T-helper 22 cell (primary cell): ENCODE data around the gene TMEM94.
"Not testable (repeated sequence)": the region's sequence is repeated elsewhere in the genome, so short reads cannot be mapped to it uniquely, and the experiment has no call there.

Source experiments
- DNase-seq: peaks from one replicate; pipeline ENCODE4 v3.0.0-alpha.2; 2020; ENCODE audit warnings: low read depth

Gene TMEM94

DNA sequence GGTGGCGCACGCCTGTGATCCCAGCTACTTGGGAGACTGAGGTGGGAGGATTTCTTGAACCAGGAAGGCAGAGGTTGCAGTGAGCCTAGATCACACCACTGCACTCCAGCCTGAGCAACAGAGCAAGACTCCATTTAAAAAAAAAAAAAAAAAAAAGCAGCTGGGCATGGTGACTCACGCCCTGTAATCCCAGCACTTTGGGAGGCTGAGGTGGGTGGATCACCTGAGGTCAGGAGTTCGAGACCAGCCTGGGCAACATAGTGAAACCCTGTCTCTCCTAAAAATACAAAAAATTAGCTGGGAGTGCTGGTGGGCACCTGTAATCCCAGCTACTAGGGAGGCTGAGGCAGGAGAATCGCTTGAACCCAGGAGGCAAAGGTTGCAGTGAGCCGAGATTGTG, 10.5 kb upstream of the TMEM94 start:
- not testable (repeated sequence) for DNase-seq

DNA sequence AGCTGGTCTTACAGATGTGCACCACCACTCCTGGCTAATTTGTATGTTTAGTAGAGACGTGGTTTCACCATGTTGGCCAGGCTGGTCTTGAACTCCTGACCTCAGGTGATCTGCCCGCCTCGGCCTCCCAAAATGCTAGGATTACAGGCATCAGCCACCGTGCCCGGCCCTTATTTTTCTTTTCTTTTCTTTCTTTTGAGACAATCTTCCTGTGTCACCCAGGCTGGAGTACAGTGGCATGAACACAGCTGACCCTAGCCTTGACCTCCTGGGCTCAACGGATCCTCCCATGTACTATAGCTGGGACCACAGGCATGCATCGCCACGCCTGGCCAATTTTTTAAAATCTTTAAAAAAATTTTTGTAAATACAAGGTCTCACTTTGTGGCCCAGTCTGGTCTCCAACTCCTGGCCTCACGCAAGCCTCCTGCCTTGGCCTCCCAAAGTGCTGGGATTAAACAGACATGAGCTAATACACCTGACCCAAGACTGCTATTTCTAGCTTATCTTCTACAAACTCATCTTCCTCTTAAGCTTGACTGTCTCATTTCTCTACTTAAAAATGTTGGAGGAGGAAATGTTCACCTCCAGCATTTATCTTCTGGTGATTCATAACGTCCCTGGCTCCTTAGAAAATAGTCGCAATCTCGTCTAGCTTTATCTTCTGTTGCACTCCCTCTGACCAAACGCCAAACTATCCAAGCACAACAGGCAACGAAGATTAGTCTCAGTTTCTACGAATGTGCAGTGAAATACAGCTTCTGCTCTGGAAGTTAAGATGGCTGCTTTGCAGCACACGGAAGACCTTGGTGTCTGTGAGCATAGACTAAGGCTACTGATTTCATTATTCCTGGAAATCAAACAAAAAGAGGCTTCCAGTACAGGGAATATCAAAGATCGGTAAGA, 8.2 kb upstream of the TMEM94 start:
- no peak for DNase-seq

DNA sequence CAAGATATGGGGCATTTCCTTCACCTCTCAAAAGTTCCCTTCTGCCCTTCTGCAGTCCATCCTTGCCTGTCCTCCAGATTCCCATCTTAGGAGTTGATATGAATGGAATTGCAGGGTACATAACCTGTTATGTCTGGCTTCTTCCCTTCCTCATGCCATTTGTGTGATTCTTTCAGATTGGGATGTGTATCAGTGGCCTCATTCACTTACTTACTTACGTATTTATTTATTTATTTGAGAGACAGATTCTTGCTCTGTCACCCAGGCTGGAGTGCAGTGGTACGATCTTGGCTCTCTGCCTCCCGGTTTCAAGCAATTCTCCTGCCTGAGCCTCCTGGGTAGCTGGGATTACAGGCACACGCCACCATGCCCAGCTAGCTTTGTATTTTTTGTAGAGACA, 6.2 kb upstream of the TMEM94 start:
- no peak for DNase-seq

DNA sequence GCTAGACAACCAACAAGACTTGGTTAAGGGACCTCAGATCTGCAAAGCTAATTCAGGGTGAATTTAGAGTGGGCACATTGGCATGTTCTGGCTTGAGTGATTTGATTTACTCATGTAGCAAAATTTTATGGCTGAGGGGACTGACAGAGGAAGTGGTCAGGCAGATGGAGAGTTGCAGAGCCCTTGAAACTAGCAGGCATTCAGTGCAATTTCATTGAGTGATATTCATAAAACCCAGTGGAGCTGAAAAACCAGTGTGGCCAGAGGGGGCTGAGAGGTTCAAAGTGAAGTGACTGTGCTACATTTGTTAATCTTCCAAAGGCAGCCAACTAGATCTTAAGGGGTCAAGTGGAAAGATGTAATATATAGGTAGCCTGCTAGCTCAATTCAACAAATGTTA, 2.2 kb upstream of the TMEM94 start:
- no peak for DNase-seq

DNA sequence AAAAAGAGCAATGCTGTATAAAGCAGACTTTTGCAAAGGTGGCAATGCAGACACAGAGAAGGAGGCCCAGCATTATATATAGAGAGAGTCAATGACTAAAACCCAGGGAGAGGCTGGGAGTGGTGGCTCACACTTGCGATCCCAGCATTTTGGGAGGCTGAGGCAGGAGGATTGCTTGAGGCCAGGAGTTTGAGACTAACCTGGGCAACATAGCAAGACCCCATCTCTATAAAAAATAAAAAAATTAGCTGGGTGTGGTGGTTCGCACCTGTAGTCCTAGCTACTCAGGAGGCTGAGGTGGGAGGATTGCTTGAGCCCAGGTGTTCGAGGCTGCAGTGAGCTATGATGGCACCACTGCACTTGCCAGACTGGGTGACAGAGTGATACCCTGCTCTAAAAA, 1.8 kb upstream of the TMEM94 start:
- DNase-seq: not testable (repeated sequence)

DNA sequence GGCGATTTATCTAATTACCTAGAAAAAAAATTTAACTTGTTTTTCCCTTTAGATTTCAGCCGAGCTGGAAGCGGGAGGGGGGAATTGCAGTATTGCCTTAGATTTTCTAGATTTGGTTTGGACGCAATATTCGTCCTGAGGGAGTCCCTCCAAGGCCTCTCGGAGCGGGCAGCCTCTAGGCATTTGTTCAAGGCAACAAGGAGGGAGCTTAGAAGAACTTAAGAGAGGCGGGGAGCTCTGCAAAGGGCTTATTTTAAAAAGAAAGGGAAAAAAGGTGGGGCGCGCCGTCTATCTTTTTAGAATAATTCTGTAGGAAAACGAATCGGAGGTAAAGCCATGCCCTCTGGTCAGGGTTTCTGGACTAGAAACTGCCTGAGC, 407 bp upstream of the TMEM94 start:
- no peak for DNase-seq

DNA sequence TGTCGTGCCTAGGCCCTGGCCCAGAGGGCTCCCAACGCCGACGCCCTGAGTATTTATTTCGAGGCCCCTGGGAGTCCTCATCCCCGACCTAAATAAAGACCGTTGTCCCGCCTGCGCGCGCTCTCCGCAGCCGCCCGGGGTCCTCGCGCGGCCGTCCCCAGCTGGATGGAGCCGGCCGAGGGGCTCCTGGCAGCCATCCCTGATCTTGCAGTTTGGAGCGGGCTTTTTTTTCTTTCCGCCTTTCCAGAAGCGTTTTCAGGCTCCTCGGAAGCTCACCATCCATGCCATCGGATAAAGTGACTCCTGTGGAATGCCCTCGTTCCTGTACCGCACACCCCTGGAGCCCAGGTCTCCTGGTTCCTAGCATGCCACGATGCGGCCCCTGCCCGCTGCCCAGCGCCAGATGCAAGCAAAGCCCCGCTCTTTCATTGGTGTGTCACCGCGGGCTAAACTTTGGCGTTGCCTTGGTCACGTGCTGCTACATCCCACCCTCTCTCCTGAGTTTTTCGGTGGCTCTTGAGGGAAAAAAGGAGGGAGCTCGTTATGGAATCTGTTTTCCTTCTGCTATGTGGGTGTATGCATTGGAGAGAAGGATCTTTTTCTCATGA, 716 bp downstream of the TMEM94 start:
- no peak for DNase-seq

DNA sequence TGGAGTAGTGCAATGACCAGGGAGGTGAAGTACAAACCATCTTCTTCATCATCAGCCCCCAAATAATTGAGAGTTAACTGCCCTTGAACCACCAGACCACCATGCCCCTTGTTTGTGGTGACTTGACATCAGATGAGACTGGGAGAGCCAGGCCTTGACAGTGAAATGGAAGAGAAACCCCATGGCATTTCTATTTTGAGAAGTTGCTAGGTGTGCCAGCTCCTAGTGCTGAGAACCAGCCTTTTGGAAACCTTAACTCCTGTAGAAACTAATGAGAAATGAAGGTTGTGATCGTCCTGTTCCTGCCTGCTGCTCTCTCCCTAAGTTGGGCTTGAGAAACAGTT, 2.8 kb downstream of the TMEM94 start:
- DNase-seq: no peak

DNA sequence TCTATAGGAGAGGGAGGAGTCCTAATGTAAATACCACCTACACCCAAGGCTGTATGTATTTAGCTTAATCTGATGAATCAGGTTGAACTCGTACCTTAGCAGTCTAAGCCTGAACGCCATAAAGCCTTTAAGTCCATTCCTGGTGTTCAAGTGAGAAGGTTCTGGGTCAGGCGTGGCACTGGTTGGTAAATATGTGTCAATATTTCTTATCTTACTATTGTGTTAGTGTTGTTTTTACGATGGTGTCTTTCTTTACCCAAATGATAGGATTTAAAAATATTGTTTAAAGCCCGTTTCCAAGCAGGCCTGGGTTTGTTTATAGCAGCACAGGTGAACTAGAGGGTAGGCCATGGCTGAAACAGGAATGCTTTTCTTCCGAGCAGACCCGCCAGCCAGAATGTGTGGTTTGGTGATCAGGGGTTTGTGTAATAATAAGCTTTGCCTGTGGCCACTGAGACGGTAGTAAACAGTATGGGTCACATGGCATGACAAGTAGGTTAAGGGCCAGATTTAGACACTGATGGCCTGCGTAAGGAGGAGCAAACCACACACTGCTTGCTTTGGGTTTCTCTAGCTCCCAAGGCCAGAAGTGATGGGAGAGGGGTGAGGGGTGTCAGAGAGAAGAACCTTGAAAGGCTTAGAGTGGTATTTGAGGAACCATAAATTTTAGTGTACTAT, 3.3 kb downstream of the TMEM94 start:
- DNase-seq: no peak

DNA sequence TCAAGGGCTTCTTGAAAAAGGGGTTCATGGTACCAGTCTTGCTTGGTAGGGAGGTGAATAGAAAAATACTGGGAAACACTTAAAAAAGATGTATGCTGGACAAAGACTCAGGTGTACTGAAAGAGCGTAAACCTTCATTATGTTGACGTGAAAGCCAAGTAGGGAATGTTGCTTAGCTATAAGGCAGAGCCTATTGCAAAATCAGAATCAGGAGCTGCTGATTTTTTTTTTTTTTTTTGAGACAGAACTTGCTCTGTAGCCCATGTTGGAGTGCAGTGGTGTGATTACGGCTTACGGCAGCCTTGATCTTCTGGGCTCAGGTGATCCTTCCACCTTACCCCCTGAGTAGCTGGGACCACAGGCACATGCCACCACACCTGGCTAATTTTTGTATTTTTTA, 3.9 kb downstream of the TMEM94 start:
- no peak for DNase-seq

DNA sequence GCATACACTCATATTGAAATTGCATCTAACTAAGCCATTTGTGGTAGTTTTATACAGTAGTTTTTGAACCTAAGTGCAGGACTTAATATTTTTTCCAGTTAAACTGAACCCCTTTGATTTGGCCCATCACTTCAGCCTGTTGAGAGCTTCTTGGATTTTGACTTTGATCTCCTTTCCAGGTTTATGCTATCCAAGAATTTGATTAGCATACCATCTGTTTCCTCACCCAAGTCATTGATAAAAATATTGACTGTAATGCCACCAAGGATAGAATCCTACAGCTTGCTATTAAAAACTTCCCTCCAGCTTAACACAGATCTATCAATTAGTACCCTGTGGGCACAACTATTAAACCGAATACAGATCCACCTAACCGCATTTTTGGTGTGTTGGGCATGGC, 7.2 kb downstream of the TMEM94 start:
- no peak for DNase-seq

DNA sequence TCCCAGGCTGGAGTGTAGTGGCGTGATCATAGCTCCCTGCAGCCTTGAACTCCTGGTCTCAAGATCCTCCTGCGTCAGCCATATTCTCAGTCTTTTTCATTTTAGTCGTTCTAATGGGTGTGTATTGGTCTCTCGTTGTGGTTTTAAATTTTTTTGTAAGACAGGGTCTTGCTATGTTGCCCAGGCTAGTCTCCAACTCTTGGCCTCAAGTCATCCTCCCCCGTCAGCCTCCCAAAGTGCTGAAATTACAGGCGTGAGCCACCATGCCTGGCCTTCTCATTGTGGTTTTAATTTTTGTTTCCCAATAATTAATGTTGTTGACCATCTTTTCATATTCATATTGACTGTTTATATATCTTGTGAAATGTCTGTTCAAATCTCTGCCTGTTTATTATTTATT, 8.6 kb downstream of the TMEM94 start:
- no peak for DNase-seq

DNA sequence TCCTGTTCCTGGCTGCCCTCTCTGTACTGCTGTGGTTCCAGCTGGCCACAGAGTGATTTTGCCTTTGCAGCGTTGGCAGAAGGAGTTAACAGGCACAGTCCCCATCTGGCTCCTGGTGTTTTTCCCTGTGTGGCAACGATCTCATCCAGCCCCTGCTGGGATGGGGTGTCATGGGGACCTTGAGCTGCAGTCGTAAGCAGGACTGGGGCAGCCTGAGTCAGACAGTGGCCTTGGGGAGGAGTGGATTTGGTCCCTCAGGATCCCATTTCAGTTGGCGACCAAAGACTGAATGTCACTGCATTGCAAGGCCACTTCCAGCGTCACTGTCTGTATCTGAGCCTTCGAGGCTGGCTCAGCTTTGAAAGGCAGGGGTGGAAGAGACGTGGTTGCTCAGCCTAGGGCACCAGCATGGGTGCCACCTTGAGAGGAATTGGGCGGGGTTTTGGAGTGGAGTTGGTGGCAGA, 11.9 kb downstream of the TMEM94 start:
- DNase-seq: no peak

DNA sequence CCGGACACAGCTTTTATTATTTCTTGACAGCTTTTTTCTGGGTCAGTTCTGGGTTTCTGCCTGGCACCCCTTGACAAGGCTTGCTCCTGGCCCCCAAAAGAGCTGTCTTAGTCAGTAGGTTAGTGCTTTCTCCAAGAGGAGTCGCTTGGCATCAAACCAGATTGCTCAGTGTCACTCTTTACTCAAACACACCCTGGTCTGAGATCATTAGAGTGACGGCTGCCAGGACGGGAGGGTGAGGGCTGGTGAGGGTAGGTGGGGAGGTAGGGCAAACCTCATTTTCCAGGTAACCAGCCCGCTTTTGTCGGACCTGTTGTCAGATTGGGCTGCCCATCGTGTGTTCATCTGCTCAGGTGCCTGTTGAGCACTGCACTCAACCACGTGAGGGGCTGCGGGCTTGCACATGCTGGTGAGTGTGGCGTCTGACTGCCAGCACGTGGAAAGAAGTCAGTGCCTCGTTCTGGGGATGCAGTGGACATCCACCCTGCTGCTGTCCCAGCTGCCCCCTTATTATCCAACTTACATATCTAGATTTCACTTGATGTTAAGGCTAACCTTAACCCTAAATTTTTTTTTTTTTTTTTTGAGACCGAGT, 12.4 kb downstream of the TMEM94 start:
- DNase-seq: no peak

DNA sequence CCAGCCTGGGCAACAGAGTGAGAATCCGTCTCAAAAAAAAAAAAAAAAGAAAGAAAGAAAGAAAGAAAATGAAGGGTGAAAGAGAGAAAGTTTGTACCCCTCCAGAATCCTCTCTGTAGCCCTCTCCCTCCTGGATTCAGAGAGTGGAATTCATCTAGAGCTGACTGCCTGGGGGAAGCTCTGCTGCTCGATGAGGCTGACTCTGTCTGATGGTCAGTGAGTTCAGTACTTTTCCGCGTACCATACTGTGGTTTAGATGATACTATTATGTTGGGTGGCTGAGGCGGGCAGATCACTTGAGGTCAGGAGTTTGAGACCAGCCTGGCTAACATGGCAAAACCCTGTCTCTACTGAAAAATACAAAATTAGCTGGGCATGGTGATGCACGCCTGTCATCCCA, 14.8 kb downstream of the TMEM94 start:
- DNase-seq: no peak

DNA sequence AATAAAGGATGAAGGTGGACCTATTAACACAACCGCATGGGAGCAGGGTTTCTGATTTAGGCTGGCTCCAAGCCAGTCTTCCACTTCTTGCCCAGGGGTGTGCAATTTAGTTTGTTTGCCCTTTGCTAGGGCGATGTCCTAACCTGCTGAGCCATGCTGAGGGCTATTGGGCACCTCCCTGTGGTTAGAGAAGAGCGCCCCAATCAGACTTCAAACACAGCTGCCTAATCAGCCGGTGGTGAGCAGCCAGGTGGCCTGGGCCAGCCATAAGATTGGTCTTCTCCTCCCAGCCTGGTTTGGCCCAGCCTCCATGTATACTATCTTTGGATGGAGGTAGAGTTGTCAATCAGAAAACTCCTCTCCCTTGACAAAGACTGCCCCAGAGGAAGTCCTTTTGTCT, 15.7 kb downstream of the TMEM94 start:
- no peak for DNase-seq

DNA sequence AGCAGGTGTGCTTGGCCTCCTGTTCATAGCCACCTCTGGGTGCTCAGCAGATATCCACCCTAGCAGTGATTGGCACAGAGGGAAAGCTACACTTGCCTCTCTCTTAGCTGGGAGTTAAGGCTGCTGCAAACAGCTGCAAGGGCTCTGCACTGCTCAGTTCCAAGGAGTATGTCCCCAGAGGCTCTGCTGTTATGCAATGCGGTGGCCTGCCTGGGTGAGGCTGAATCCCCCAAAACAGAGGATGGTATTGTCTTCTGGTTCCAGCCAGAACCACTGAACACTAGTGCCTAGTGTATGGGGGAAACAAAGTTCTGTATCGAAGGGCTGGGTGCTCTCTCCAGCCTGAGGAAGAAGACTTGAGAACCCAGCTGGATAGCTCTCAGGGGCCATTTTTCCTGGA, 16.8 kb downstream of the TMEM94 start:
- DNase-seq: no peak

DNA sequence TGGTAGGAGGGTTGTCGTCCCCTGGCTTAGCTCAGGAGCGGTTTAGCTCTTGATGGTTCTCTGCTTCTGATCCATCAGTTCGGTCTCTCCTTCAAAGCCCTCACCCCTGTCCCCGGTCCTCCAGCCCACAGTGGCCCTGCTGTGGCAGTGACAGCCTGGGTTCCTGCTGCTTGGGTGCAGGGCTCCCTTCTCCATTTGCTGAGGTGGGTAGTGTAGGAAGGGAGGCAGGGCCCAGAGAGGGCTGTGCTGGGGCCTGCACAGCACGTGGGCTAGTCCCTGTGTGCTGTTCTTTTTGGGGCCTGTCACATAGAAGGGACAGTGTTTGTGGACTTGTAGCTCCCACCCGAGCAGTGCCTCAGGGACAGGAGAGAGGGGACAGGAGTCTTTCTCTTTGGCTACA, 18.3 kb downstream of the TMEM94 start:
- DNase-seq: no peak

DNA sequence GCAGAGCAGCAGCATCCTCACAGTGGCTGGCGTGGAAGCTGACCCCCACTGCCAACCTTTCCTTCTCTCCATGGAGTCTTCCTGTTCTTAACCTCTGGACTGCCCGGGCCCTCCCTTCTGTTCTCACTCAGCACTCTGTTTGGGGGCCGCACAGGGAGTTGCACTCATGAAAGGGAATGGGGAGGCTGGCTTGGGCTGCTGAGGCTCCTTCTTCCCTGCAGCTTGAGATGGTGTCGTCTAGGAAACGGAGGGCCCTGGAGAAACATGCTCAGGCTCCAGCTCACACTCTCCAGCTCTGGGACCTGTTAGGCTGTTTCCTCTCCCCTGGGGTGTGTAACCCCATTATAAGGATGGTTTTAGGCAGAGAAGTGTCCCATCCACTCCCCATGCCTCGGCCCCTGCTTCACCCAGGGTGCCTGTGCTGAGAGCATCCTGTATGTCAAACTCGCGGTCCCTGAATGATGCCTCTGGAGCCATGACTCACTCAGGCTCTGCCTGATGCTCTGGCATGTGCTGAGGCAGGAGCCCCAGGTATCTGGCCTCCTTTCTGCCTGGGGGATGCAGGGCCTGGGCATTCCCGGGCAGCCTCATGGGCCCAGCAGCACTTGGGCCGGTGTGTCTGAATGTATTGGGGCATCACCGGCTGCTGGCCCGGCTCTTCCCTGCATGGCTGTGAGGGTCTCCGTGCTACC, 18.9 kb downstream of the TMEM94 start:
- no peak for DNase-seq

DNA sequence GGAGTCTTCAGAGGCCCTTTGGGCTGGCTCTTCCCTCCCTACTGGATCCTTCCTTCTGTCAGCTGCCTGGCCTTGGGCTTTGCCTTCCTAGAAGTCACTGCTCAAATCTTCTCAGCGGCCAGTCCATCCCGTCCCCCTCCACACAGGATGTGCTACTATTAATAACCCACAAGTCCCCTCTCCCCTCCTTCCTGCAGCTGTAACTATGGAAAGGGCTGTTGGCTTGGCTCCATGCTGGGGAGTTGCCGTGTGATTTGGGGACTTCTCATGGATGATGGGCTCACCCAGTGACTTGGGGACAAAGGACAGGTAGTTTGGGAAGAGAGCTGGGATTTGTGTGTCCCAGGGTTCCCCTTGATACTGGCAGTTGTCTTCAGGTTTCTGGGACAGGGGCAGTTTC, 19.4 kb downstream of the TMEM94 start:
- DNase-seq: no peak

DNA sequence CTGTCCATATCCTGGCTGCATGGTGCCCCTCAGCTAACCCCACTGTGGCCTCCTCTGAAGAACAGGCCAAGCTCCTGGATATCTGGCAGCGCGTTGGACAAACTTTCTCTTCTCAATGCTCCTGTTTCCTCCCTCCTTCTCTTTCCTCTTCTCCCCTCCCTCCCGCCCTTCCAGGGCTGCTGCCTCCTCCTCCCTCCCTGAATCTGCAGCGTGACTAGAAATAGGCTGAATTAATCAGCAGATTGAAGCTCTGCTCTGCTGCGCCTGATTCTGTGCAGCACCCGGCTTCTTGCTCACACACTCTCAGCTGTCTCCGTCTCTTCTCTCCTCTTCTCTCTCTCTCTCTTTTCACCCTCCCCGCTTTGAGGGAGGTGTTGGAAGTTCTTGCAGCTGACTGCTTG, 19.8 kb downstream of the TMEM94 start:
- DNase-seq: no peak

DNA sequence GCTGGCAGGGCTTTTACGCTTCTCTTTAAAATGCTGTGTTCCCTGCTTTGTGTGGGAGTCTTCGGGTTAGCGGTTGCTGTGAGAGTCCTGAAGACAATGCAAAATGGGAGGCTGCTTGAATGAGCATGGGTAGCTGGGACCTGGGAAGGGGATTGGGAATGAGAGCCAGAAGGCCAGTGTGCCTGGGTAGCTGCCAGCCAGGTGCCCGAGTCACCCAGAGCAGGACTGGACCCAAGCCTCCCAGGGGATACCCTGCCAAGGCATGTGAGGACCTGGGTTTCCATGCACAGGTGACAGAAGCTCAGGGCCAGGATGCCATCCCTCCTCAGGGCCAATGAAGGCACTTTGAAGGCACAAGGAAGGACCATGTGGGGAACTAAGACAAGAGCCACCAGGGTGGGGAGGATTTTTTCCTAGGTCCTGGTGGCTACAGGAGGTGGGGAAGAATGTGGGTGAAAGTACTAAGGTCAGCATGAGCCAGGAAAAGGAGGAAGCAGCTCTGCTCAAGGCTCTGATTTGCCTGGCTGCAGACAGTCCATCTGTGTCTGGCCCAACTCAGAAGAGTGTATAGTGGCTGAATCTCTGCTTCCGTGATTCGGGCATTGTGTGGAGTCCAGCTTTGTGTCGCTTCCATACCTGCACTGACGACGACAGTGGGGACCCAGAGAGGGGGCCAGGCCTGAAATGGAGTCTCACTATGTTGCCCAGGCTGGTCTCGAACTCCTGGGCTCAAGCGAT, 20.5 kb downstream of the TMEM94 start:
- DNase-seq: no peak
